Activated B cell treated with CpG ODN at 0.5 μM for 24 hours (primary cell): ENCODE data around the gene MRPS22. TPM values are rescaled to one million over a fixed set of nuclear protein-coding genes. Genes with fewer than 3 reads are reported as not detected.

Experiments
- ATAC-seq: fragments of 200-7000 bp; cut with Tn5 transposase; one replicate; pipeline ENCODE4 v1.10.0; 2021; ENCODE audit warnings: low read depth, mild to moderate bottlenecking, moderate library complexity
- CTCF ChIA-PET: fragments of 350-600 bp; sonication (Branson Sonifier 250); formaldehyde crosslinking; loops from one replicate; lab custom pipeline; 2021; ENCODE audit warnings: antibody characterized with exemption; lab: Charles Lee
- POLR2A ChIA-PET: fragments of 350-600 bp; sonication (Branson Sonifier 250); formaldehyde crosslinking; loops from one replicate; lab custom pipeline; 2021; ENCODE audit warnings: antibody characterized with exemption; lab: Charles Lee
- DNase-seq: peaks from one replicate; pipeline ENCODE4 v3.0.0; 2022
- H3K27ac Mint-ChIP-seq: one replicate; pipeline ENCODE4 v1.8.0; 2020; ENCODE audit warnings: mixed read lengths
- H3K27me3 Mint-ChIP-seq: one replicate; pipeline ENCODE4 v1.8.0; 2021; ENCODE audit warnings: mixed read lengths
- H3K36me3 Mint-ChIP-seq: one replicate; pipeline ENCODE4 v1.8.0; 2021; ENCODE audit warnings: low read depth, mixed read lengths
- H3K4me1 Mint-ChIP-seq: one replicate; pipeline ENCODE4 v1.8.0; 2021; ENCODE audit warnings: mixed read lengths
- H3K4me3 Mint-ChIP-seq: one replicate; pipeline ENCODE4 v1.8.0; 2020; ENCODE audit warnings: mild to moderate bottlenecking, mixed read lengths
- H3K9me3 Mint-ChIP-seq: one replicate; pipeline ENCODE4 v1.8.0; 2020; ENCODE audit warnings: mixed read lengths
- intact Hi-C: fragments of 100-400 bp; cut with micrococcal nuclease; formaldehyde crosslinking; loops from one replicate; pipeline ENCODE4 v1.15.1; 2024
- total RNA-seq: library from RNA; stranded (reverse); gene quantifications from 2 replicates; pipeline ENCODE4 v1.2.3, GENCODE V29; 2022
- TF ChIP-seq, protein P1 (sequence below): fragments of 200-600 bp; IDR thresholded peaks from one replicate; pipeline ENCODE4 v1.8.0; 2022; ENCODE audit warnings: antibody characterized with exemption, mild to moderate bottlenecking

The MRPS22 gene
- total RNA-seq, 1 donor from 2014 or later, result 44.7 TPM

DNA sequence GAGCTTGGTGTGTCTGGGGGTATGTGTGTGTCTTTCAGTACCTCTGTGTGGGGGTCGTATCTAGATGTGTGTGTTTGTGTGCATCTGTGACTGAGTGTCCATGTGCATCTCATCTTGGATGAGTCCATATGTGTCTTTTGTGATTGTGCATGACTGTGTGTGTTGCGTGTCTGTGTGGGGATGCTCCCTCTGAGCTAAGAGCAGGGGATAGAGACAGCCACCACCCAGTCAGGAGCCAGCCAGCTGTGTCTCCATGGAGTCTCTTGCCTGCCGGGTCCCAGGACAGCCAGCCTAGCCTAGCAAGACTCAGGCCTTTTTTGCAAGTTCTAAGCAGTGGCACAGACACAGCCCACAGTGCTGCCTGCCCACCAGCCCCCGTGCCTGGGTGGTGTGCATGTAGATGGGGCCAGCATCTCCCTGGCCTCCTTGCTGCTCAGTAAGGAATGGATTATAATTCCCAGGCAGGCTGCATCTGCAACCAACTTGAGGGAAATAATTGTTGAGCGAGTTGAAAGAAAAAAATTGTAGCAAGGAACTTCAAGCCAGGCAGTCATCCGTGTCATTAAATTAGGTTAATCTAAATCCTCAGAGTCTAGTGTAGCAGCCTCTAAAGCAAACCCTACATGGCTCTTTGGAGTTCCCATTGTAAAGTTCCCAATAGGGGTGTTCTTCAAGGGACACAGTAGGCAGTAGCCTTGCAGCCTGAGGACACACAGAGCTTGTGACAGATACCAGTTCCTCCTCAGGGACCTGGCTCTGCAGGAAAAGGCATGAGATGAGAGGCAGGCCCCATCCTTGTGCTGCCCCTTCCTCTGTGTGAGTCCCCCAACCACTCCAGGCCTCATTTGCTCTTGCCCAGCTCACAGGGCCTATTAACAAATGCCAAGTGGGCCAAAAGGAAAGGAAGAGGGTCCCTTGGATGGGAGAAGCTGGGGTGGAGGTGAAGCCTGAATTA is 35.9 kb upstream of the MRPS22 start:
- Mint-ChIP-seq H3K4me1 (no peaks in the 10 kb centered on the region), H3K27me3 (no peaks in the 10 kb centered on the region), H3K36me3 (no peaks in the 10 kb centered on the region), H3K9me3 (no peaks in the 10 kb centered on the region), H3K27ac (no peak overlapping the region), H3K4me3 (no peak overlapping the region)
- TF ChIP-seq, protein P1, sequence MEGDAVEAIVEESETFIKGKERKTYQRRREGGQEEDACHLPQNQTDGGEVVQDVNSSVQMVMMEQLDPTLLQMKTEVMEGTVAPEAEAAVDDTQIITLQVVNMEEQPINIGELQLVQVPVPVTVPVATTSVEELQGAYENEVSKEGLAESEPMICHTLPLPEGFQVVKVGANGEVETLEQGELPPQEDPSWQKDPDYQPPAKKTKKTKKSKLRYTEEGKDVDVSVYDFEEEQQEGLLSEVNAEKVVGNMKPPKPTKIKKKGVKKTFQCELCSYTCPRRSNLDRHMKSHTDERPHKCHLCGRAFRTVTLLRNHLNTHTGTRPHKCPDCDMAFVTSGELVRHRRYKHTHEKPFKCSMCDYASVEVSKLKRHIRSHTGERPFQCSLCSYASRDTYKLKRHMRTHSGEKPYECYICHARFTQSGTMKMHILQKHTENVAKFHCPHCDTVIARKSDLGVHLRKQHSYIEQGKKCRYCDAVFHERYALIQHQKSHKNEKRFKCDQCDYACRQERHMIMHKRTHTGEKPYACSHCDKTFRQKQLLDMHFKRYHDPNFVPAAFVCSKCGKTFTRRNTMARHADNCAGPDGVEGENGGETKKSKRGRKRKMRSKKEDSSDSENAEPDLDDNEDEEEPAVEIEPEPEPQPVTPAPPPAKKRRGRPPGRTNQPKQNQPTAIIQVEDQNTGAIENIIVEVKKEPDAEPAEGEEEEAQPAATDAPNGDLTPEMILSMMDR, result no peak
- CTCF ChIA-PET, result no interaction called here
- DNase-seq, result no peak
- intact Hi-C loops, result no loop called here
- POLR2A ChIA-PET, result no interaction called here
- ATAC-seq, result no peak

DNA sequence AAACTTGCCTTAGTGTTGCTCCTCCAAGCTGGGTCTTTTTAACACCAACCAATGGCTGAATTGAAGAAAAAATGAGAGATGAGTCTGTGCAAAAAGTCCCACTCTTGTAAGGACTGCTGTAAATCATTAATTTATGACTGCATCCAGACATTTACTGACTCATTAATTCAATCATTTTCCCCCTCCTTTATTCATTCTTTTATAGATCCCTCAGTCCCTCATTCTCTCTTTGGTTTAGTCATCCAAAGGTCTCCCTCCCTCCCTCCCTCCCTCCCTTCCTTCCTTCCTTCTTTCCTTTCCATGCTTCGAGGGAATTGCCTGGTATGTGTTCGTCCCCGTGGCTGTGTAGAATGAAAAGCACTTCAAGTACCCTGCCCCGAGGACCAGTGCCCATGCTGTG is 35.3 kb upstream of the MRPS22 start:
- DNase-seq, result no peak
- no peak overlapping the region for H3K4me3 Mint-ChIP-seq
- TF ChIP-seq, protein P1, result no peak
- intact Hi-C loops, result no loop called here
- H3K27me3 Mint-ChIP-seq, result peaks cover 2% of the 10 kb centered on the region
- H3K36me3 Mint-ChIP-seq, result no peaks in the 10 kb centered on the region
- H3K27ac Mint-ChIP-seq, result no peak overlapping the region
- no peaks in the 10 kb centered on the region for H3K9me3 Mint-ChIP-seq
- no peaks in the 10 kb centered on the region for H3K4me1 Mint-ChIP-seq
- CTCF ChIA-PET, result no interaction called here
- POLR2A ChIA-PET, result no interaction called here
- no peak for ATAC-seq

DNA sequence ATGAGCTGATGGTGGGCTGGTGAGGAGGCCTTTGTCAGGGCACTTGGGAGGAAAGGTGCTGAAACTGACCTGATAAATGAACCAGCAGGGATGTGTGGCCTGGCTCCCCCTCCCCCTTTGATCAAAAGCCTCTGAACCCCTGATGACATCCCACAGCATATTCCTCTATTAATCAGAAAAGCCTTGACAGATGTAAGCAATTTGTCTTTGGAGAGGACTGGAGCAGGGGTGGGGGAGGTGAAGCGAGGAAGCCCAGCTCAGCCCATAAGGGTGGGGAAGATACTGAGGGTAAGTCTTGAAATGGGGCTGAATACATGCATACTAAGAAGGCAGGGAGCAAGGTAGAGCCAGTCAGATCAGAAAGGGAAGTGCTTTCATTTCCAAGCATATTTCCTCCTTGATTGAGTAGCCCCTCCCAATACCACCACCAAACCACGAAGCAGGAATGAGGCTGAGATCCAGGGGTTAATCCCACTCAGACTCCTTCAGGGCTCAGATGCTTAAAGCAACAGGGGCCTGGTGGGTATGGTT is 34.7 kb upstream of the MRPS22 start:
- H3K36me3 Mint-ChIP-seq, result no peaks in the 10 kb centered on the region
- no peak overlapping the region for H3K27ac Mint-ChIP-seq
- TF ChIP-seq, protein P1, result no peak
- no peak for DNase-seq
- no peak for ATAC-seq
- no peak overlapping the region for H3K4me3 Mint-ChIP-seq
- no peaks in the 10 kb centered on the region for H3K4me1 Mint-ChIP-seq
- CTCF ChIA-PET, result no interaction called here
- intact Hi-C loops, result no loop called here
- POLR2A ChIA-PET, result no interaction called here
- H3K9me3 Mint-ChIP-seq, result no peaks in the 10 kb centered on the region
- H3K27me3 Mint-ChIP-seq, result peaks cover 4% of the 10 kb centered on the region

DNA sequence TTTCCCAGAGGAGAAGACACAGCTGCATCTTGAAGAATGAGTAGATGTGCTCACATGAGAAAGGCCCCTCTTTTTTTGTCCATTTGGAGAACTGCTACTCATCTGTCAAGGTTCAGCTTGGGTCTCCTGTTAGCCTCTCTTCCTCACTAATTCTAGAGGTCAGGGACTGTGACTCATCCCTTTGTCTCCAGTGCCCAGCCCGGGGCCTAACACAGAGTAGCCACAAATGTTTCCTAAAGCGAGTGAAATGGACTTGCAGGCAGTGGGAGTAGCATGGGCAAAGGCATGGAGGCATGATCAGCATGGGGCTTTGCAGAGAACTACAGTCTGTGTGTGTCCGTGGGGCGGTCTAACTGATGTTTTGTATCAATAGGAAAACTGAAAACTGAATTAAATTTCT is 33.9 kb upstream of the MRPS22 start:
- Mint-ChIP-seq H3K9me3 (no peaks in the 10 kb centered on the region), H3K4me1 (no peaks in the 10 kb centered on the region), H3K4me3 (no peak overlapping the region), H3K36me3 (no peaks in the 10 kb centered on the region), H3K27ac (no peak overlapping the region), H3K27me3 (peaks cover 8% of the 10 kb centered on the region)
- ChIA-PET CTCF (no interaction called here), POLR2A (no interaction called here)
- DNase-seq (no peak), ATAC-seq (no peak)
- intact Hi-C loops, result no loop called here
- TF ChIP-seq, protein P1, result no peak

DNA sequence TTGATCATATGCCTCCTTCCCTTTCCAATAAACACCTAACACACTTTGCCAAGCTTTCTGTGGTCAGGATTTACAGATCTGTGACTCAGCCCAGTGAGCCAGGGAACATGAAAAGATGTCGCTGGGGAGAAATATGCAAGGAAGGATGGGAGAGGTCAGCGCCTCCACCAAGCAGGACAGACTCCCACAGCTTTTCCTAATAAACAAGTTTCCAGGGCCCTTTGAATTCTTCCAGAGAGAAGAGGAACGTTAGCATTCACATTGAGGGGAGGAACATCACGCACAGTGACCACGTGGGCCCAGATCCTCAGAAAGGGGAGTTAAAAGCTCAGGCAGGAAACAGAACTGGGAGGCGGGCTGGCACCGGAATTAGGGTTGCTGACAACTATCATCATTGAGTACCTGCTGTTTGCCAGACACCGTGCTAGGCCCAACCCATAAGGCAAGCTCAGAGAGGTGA is 33.3 kb upstream of the MRPS22 start:
- ChIA-PET CTCF (no interaction called here), POLR2A (no interaction called here)
- DNase-seq (no peak), ATAC-seq (no peak)
- Mint-ChIP-seq H3K27me3 (peaks cover 8% of the 10 kb centered on the region), H3K27ac (no peak overlapping the region), H3K4me3 (no peak overlapping the region), H3K9me3 (no peaks in the 10 kb centered on the region), H3K4me1 (no peaks in the 10 kb centered on the region), H3K36me3 (no peaks in the 10 kb centered on the region)
- intact Hi-C loops, result no loop called here
- TF ChIP-seq, protein P1, result no peak
